HG03025 (cell line): ENCODE results near the gene CABLES1.
"Not testable (repeated sequence)": the region's sequence is repeated elsewhere in the genome, so short reads cannot be mapped to it uniquely, and the experiment has no call there.

Experiments
- ATAC-seq: cut with Tn5 transposase; IDR thresholded peaks from one replicate; pipeline ENCODE4 v1.9.1; 2021; ENCODE audit warnings: mild to moderate bottlenecking, moderate library complexity; ENCODE audit not compliant: unreplicated experiment, low FRiP score

Gene CABLES1

GRCh38 chr18:23281626-23282436, 146.5 kb downstream of the CABLES1 start:
- ATAC-seq, result no peak

- no peak for ATAC-seq
Observed at GRCh38 chr18:23282437-23282781, 147.1 kb downstream of the CABLES1 start.

- ATAC-seq, result no peak
Observed at GRCh38 chr18:23283916-23284430, 148.7 kb downstream of the CABLES1 start.

- no peak for ATAC-seq
Observed at GRCh38 chr18:23284629-23285028, 149.3 kb downstream of the CABLES1 start.

- ATAC-seq, result not testable (repeated sequence)
Observed at GRCh38 chr18:23285581-23285980, 150.3 kb downstream of the CABLES1 start.

GRCh38 chr18:23291456-23292205, 156.3 kb downstream of the CABLES1 start:
- no peak for ATAC-seq

- ATAC-seq, result no peak
Observed at GRCh38 chr18:23300231-23300805, 165.0 kb downstream of the CABLES1 start.

GRCh38 chr18:23301972-23302371, 166.7 kb downstream of the CABLES1 start:
- no peak for ATAC-seq

GRCh38 chr18:23302511-23302850, 167.2 kb downstream of the CABLES1 start:
- ATAC-seq, result no peak

GRCh38 chr18:23302851-23303527, 167.7 kb downstream of the CABLES1 start:
- ATAC-seq, result no peak

- no peak for ATAC-seq
Observed at GRCh38 chr18:23306822-23307221, 171.5 kb downstream of the CABLES1 start.

GRCh38 chr18:23307567-23308295, 172.4 kb downstream of the CABLES1 start:
- no peak for ATAC-seq
